NCI-H2227 (cell line): ENCODE data around the gene GIMD1.
"Not testable (repeated sequence)": the region's sequence is repeated elsewhere in the genome, so short reads cannot be mapped to it uniquely, and the experiment has no call there.

Experiments
- DNase-seq: peaks from one replicate; lab custom pipeline; 2025; ENCODE audit not compliant: unreplicated experiment; lab: John Stamatoyannopoulos, UW

The GIMD1 gene

DNA sequence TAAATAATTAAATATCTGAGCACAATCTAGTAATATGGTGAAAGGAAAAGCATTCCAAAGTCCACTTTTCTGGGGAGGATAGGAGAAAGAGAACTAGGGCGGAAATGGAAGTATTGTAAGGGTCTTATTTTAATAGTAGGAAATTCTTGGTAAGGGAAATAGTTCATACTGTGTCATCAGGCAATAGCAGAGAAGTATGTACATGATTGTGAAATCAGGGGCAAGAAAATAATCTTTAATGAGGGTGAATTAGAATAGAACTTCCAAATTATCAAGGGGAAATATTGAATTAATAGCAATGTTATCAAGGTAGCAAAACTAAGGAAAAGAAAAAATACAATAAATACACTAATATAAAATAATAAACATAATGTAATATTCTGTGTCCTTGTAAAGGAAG, 14.8 kb downstream of the GIMD1 start:
- DNase-seq, result no peak

- DNase-seq, result no peak
Measured at GRCh38 chr4:106351016-106351415, 17.6 kb downstream of the GIMD1 start.

- DNase-seq, result no peak
Measured at GRCh38 chr4:106347167-106347566, 21.4 kb downstream of the GIMD1 start.

GRCh38 chr4:106344647-106344970, 24.0 kb downstream of the GIMD1 start:
- DNase-seq, result no peak

GRCh38 chr4:106343865-106344646, 24.5 kb downstream of the GIMD1 start:
- DNase-seq, result no peak

DNA sequence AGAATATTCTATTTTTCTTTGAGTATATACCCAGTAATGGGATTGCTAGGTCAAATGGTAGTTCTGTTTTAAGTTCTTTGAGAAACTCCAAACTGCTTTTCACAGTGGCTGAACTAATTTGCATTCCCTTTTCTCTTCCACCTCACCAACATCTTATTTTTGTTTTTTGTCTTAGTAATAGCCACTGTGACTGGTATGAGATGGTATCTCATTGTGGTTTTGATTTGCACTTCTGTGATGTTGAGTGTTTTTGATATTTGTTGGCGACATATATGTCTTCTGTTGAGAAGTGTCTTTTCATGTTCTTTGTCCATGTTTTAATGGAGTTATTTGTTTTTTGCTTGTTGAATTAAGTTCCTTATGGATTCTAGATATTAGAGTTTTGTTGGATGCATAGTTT, 27.8 kb downstream of the GIMD1 start:
- no peak for DNase-seq

DNA sequence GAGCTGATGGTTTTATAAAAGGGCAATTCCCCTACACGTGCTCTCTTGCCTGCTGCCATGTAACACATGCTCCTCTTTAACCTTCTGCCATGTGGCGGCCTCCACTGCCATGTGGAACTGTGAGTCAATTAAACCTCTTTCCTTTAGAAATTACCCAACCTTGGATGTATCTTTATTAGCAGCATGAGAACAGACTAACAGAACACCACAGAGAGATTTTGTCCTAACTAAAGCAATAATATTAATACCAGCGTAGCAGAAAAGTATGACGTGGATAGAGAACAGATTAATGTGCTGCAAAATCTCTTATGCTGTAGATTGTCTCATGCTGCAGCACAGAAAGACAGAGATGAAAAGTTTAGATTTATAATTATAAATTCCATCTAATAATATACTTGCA, 29.1 kb downstream of the GIMD1 start:
- no peak for DNase-seq

DNA sequence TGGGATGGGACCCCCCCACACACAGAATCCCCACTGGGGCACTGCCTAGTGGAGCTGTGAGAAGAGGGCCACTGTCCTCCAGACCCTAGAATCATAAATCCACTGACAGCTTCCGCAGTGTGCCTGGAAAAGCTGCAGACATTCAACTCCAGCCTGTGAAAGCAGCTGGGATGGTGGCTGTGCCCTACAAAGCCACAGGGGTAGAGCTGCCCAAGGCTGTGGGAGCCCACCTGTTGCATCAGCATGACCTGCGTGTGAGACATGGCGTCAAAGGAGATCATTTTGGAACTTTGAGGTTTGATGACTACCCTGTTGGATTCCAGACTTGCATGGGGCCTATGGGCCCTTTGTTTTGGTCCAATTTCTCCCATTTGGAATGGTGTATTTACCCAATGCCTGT, 29.9 kb downstream of the GIMD1 start:
- DNase-seq, result no peak

- DNase-seq, result no peak
Measured at GRCh38 chr4:106337916-106338315, 30.7 kb downstream of the GIMD1 start.

DNA sequence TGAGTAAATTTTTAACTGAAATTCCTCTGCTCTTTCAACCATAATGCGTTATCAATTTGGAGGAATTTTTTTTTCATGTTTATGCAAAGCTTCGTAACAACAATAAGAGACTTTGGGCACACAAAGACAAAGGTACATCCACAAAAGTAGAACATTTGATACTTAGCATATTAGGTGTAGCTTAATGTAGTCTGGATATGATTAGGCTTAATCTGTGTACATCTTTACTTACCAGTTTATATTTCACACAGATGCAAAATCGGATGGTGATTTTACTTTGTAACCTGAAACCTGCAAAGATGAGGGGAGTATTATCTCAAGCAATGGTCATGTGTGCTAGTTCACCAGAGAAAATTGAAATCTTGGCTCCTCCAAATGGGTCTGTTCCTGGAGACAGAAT, 32.0 kb downstream of the GIMD1 start:
- DNase-seq, result no peak

GRCh38 chr4:106334741-106335470, 33.7 kb downstream of the GIMD1 start:
- DNase-seq, result no peak

- DNase-seq, result no peak
Measured at GRCh38 chr4:106333186-106333585, 35.4 kb downstream of the GIMD1 start.

DNA sequence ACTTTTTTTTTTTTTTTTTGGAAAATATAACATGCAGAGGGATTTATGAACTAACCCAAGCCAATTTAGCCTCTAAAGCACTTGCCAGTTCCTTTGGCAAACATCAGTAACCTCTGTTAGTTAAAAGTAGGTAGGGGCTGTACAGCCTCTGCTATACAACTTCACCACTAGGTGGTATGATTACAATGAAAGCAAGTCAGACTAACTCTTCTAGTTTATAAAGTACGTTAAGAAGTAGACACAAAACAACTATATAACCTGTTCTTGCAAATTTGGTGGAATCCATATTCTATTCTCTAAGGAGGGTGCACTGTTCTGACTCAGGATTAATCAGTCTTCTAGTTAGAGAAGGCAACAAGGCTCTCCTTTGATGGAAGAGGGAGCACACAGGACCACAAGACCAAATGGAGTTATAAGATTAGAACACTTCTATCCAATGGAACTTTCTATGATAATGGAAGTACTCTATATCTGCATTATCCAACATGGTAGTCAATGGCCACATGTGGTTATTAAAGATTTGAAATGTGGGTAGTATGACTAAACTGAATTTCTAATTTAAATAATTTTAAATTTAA, 39.4 kb downstream of the GIMD1 start:
- DNase-seq, result peak; percentile 11

- DNase-seq, result no peak
Measured at GRCh38 chr4:106325800-106326199, 42.8 kb downstream of the GIMD1 start.

- DNase-seq, result no peak
Measured at GRCh38 chr4:106323119-106323518, 45.5 kb downstream of the GIMD1 start.

DNA sequence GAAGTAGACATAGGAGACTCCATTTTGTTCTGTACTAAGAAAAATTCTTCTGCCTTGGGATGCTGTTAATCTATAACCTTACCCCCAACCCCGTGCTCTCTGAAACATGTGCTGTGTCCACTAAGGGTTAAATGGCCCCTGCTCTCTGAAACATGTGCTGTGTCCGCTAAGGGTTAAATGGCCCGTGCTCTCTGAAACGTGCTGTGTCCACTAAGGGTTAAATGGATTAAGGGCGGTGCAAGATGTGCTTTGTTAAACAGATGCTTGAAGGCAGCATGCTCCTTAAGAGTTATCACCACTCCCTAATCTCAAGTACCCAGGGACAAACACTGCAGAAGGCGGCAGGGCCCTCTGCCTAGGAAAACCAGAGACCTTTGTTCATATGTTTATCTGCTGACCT, 46.8 kb downstream of the GIMD1 start:
- DNase-seq, result not testable (repeated sequence)

- not testable (repeated sequence) for DNase-seq
Measured at GRCh38 chr4:106321168-106321567, 47.4 kb downstream of the GIMD1 start.

DNA sequence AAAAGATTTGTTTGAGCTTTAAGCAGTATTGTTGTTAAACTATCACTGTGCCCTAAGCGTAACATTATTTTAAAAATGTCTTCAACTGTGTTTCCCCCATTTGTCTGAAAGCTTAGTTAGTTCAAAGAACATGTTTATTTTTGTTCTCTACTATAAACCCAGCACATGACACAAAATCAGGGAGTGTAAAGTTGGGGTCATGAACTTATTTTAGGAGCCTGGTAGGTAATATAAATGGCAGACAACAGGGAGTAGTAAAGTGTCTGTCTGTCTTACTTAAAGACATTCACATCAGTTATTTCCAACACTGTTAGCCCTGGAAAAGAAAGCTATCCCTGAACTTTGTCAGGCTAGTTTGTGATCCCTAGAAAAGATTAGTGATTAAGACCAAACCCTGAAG, 48.3 kb downstream of the GIMD1 start:
- DNase-seq, result no peak

DNA sequence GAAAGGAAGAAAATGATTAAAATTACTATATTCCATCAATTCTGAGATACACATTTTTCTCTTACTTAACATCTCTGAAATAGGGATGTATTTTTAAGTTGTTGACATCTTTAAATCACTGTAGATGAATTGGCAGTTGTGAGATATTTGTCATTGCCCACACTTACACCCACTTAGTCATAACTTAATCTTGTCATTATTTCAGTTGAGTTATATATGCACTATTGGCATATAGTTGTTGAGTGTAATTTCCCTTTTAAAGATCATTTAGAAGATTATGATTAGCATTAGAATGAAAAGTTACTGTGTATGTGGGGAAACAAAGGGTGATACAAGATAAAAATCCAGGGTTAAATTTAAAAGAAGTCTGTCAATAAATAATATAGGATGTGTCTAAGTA, 50.1 kb downstream of the GIMD1 start:
- no peak for DNase-seq

GRCh38 chr4:106317815-106318214, 50.8 kb downstream of the GIMD1 start:
- DNase-seq, result no peak

DNA sequence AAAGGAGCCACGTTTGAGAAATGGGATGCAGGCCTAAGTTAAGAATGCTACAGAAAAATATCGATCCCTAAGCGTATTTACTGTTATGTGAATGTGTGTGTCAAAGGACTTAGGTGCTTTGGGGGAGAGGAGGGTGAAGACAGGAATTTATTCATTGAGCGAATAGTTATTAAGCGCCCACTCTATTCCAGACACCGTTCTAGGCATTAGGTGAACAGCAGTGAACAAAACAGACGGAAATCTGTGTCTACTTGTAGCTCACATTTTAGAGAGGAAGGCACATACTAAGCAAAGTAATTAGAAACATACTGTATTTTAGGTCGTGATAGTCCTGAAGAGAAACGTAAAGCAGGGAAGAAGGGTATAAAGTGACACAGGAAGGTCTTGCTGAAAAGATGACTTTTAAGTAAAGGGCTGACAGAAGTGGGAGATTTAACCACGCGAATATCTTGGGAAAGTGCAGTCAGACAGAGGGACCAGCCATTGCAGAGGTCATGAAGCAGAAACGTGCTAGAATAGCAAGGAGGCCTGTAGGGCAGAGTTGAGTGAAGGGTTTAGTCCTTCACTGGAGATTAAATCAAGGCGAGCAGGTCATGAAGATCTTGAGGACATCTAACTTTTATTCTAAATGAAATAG, 51.7 kb downstream of the GIMD1 start:
- DNase-seq, result no peak
